GM12878 (cell line): Measurements from ENCODE around the gene NHEJ1. TPM values are rescaled to one million over a fixed set of nuclear protein-coding genes. Genes with fewer than 3 reads are reported as not detected.

Source experiments
- ATAC-seq: fragments of 200-7000 bp; cut with Tn5 transposase; 3 replicates; pipeline ENCODE4 v1.9.1; 2020; ENCODE audit warnings: mild to moderate bottlenecking, moderate library complexity
- BruUV-seq: library from RNA; stranded (reverse); fragments of 400-500 nt; replicated peaks from 2 replicates; lab custom pipeline; 2021; lab: Mats Ljungman, UMichigan
- CTCF ChIA-PET: fragments of 300-600 bp; sonication (Branson Sonifier 250); formaldehyde crosslinking; extraction: SDS; loops from one replicate; lab custom pipeline; 2021; ENCODE audit warnings: inconsistent platforms; lab: Yijun Ruan, JAX
- POLR2A ChIA-PET: fragments of 350-600 bp; formaldehyde crosslinking; extraction: SDS; loops from one replicate; lab custom pipeline; 2021; ENCODE audit warnings: inconsistent platforms; lab: Charles Lee
- RAD21 ChIA-PET: fragments of 300-600 bp; sonication (Branson Sonifier 250); formaldehyde crosslinking; loops from one replicate; lab custom pipeline; 2023; ENCODE audit warnings: antibody characterized with exemption; ENCODE audit not compliant: unreplicated experiment; lab: Charles Lee
- SMC1A ChIA-PET: fragments of 300-600 bp; sonication (Branson Sonifier 250); formaldehyde crosslinking; loops from one replicate; lab custom pipeline; 2023; ENCODE audit not compliant: unreplicated experiment, uncharacterized antibody; lab: Charles Lee
- DNase-seq: peaks from one replicate; pipeline ENCODE4 v3.0.0-alpha.2; 2011; ENCODE audit warnings: low read depth, low spot score
- FAIRE-seq: peaks from 3 replicates; lab custom pipeline; 2011; peaks lifted over from hg19 to GRCh38; lab: Jason Lieb, UNC
- H2AFZ ChIP-seq: 2 replicates; pipeline ENCODE4 v1.6.0; 2011; ENCODE audit warnings: low read depth, low read length, control low read depth; ENCODE audit not compliant: control insufficient read depth
- H3K27ac ChIP-seq: 2 replicates; pipeline ENCODE4 v1.5.1; 2011; ENCODE audit warnings: control low read depth; ENCODE audit not compliant: control insufficient read depth, insufficient read depth
- H3K27me3 ChIP-seq, 2 experiments: replicated peaks in 1 of 2; 2 replicates each; pipeline versions ENCODE4 v1.6.0 to v1.6.1; 2011; ENCODE audit warnings: low read length in 1 of 2; ENCODE audit not compliant: control insufficient read depth in 2 of 2, insufficient read depth in 2 of 2
- H3K36me3 ChIP-seq, 2 experiments: 2 replicates each; pipeline ENCODE4 v1.5.1; 2011; ENCODE audit warnings: low read length in 1 of 2; ENCODE audit not compliant: control insufficient read depth in 2 of 2, insufficient read depth in 2 of 2
- H3K4me1 ChIP-seq: 2 replicates; pipeline ENCODE4 v1.6.1; 2011; ENCODE audit warnings: mild to moderate bottlenecking, low read length, moderate library complexity, mixed read lengths; ENCODE audit not compliant: control insufficient read depth, insufficient read depth
- H3K4me2 ChIP-seq: 2 replicates; pipeline ENCODE4 v1.6.0; 2011; ENCODE audit warnings: control low read depth; ENCODE audit not compliant: control insufficient read depth, insufficient read depth
- H3K4me3 ChIP-seq: fragments of 200-600 bp; sonication (generic); 2 replicates; pipeline ENCODE4 v1.5.1; 2016
- H3K79me2 ChIP-seq: 2 replicates; pipeline ENCODE4 v1.6.0; 2011; ENCODE audit warnings: low read length; ENCODE audit not compliant: control insufficient read depth, insufficient read depth
- H3K9ac ChIP-seq: 2 replicates; pipeline ENCODE4 v1.8.0; 2011; ENCODE audit warnings: low read length, control low read depth, mixed read lengths; ENCODE audit not compliant: control insufficient read depth, insufficient read depth
- H3K9me3 ChIP-seq: replicated peaks from 3 replicates; pipeline ENCODE4 v1.5.1; 2011; ENCODE audit warnings: mild to moderate bottlenecking, low read length; ENCODE audit not compliant: control insufficient read depth, insufficient read depth
- H4K20me1 ChIP-seq: 2 replicates; pipeline ENCODE4 v1.6.0; 2011; ENCODE audit not compliant: control insufficient read depth, insufficient read depth
- CBX5 ChIP-seq: sonication (generic); IDR thresholded peaks from 2 replicates; pipeline ENCODE4 v1.6.1; 2016; ENCODE audit warnings: low read depth, moderate library complexity, mild to moderate bottlenecking, inconsistent platforms
- EED ChIP-seq: sonication (generic); IDR thresholded peaks from 2 replicates; pipeline ENCODE4 v1.6.1; 2016; ENCODE audit warnings: antibody characterized with exemption, low read depth
- ESRRA ChIP-seq: IDR thresholded peaks from 2 replicates; pipeline ENCODE4 v1.6.1; 2012; ENCODE audit warnings: mild to moderate bottlenecking, low read length, improper control_type of control experiment
- HDGF ChIP-seq: fragments of 450-650 bp; IDR thresholded peaks from 2 replicates; pipeline ENCODE4 v1.6.1; 2016; ENCODE audit warnings: antibody characterized with exemption
- KDM1A ChIP-seq: fragments of 200-600 bp; sonication (generic); IDR thresholded peaks from 2 replicates; pipeline ENCODE4 v1.6.1; 2016; ENCODE audit warnings: borderline replicate concordance
- POU2F2 ChIP-seq: IDR thresholded peaks from 3 replicates; pipeline ENCODE4 v1.6.1; 2011; ENCODE audit warnings: low read depth, mild to moderate bottlenecking, low read length, borderline replicate concordance
- RFX5 ChIP-seq: IDR thresholded peaks from 2 replicates; pipeline ENCODE4 v1.6.1; 2011; ENCODE audit warnings: low read depth, low read length, improper control_type of control experiment
- SUPT20H ChIP-seq: IDR thresholded peaks from 2 replicates; pipeline ENCODE4 v1.6.1; 2011; ENCODE audit warnings: low read depth, mild to moderate bottlenecking, low read length, moderate library complexity, borderline replicate concordance; ENCODE audit not compliant: control insufficient read depth
- TCF7 ChIP-seq: IDR thresholded peaks from 2 replicates; pipeline ENCODE4 v1.6.1; 2014; ENCODE audit warnings: antibody characterized with exemption, borderline replicate concordance
- ZNF207 ChIP-seq: fragments of 450-650 bp; IDR thresholded peaks from 2 replicates; pipeline ENCODE4 v1.6.1; 2014; ENCODE audit warnings: antibody characterized with exemption, mild to moderate bottlenecking, borderline replicate concordance
- WGBS: methylation state at CpG from one replicate; pipeline ENCODE4 v1.1.6; 2016; ENCODE audit warnings: low lambda C conversion rate; ENCODE audit not compliant: insufficient replicate concordance, insufficient coverage; ENCODE audit errors: missing lambda C conversion rate; 5-methylcytosine and 5-hydroxymethylcytosine counted together
- in situ Hi-C: fragments of 300-500 bp; cut with MboI; formaldehyde crosslinking; loops from 9 replicates; pipeline ENCODE4 v1.14.3; 2018; ENCODE audit warnings: mixed read lengths
- intact Hi-C: fragments of 100-400 bp; cut with micrococcal nuclease; formaldehyde crosslinking; loops from one replicate; pipeline ENCODE4 v1.14.2; 2022; ENCODE audit not compliant: unreplicated experiment
- polyA plus RNA-seq, 11 experiments: library from polyadenylated mRNA; depleted of rRNA in 4 of 11; unstranded in 6 of 11; stranded (reverse) in 5 of 11; fragments of >200 nt; fragmentation: Nextera tagmentation in 4 of 11; fragmentation: Illumina TruSeq in 1 of 11; extraction: Ambion mirVana in 4 of 11; extraction: Trizol in 1 of 11; gene quantifications; 1 replicate in 1 of 11; 2 replicates in 10 of 11; pipeline versions ENCODE4 v1.2.1 to v1.2.3, GENCODE V29; 2011 to 2016; ENCODE audit warnings: inconsistent platforms in 2 of 11, missing spikeins in 2 of 11, low read depth in 1 of 11
- total RNA-seq, 4 experiments: library from RNA; depleted of rRNA in 3 of 4; stranded (reverse); fragments of >200 nt in 3 of 4; fragmentation: Illumina TruSeq in 1 of 4; extraction: Trizol in 1 of 4; gene quantifications; 2 replicates each; pipeline versions ENCODE4 v1.2.1 to v1.2.3, GENCODE V29; 2013 to 2021
- TF ChIP-seq, protein P1 (sequence below): fragments of 450-650 bp; IDR thresholded peaks from 2 replicates; pipeline ENCODE4 v1.6.1; 2016; ENCODE audit warnings: mild to moderate bottlenecking
- TF ChIP-seq, protein P2 (sequence below): fragments of 450-650 bp; IDR thresholded peaks from 2 replicates; pipeline ENCODE4 v1.6.1; 2017; ENCODE audit warnings: low read depth, mild to moderate bottlenecking, moderate library complexity
- TF ChIP-seq, protein P3 (sequence below): IDR thresholded peaks from 2 replicates; pipeline ENCODE4 v1.6.1; 2011; ENCODE audit warnings: low read depth, mild to moderate bottlenecking, low read length, moderate library complexity, borderline replicate concordance; ENCODE audit errors: extremely low read depth
- TF ChIP-seq, protein P4 (sequence below), 3 experiments: IDR thresholded peaks in 2 of 3; conservative IDR thresholded peaks in 1 of 3; 2 replicates each; pipeline ENCODE4 v1.5.1; 2011; ENCODE audit warnings: low read depth in 3 of 3, low read length in 3 of 3, mild to moderate bottlenecking in 3 of 3, control low read depth in 2 of 3, moderate library complexity in 2 of 3, inconsistent platforms in 1 of 3, mixed read lengths in 1 of 3; ENCODE audit not compliant: control insufficient read depth in 2 of 3, insufficient read depth in 1 of 3; ENCODE audit errors: extremely low read depth in 1 of 3

The NHEJ1 gene
- total and polyA plus RNA-seq, 10 of the 15 experiments (the other 5 are each of a cell fraction or from before 2014, with no cell fraction given), result 11.8 to 20.2 (median 17.0) TPM

DNA sequence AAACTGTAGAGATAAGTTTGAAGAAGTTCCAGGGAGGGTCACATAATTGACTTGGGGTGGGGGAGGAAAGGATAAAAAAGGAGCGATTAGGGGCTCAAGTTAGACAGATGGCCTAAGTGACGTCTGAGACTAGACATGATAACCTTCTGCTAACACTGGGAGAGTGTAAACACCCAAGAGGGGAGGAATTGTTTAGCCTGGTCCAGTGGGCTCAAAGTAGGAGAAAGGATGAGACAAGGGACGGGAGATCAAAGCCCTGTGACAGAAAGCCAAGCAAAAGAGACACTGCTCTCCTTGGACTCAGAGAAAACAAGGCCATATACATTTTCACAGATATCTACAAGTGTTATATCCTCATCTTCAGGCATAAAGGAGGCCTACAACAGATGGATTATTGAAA, 54.4 kb downstream of the NHEJ1 start:
- ChIA-PET POLR2A (no interaction called here), SMC1A (interaction anchor here (1.8 to 4.1 kb wide), 2 partner anchors 34 to 51 kb away, joined by 3 to 57 read pairs; no protein-coding TSS in a partner anchor), RAD21 (no interaction called here), CTCF (interaction anchor here (1.6 to 10.8 kb wide), 5 partner anchors 10 to 76 kb away, joined by 4 to 365 read pairs (median 9); no protein-coding TSS in a partner anchor)
- no peak overlapping the region for H3K4me2 ChIP-seq
- no peak overlapping the region for H3K9ac ChIP-seq
- H3K27ac ChIP-seq, result no peak overlapping the region
- WGBS, result 89% methylated on average over 3 of the region's 3 CpGs
- H4K20me1 ChIP-seq, result no peaks in the 10 kb centered on the region
- DNase-seq, result no peak
- no peak for FAIRE-seq
- no peaks in the 10 kb centered on the region; a peak in 1 of 4 replicates for H3K36me3 ChIP-seq
- H3K27me3 ChIP-seq, result no peaks in the 10 kb centered on the region
- intact Hi-C loops (no loop called here), in situ Hi-C loops (no loop called here)
- ATAC-seq, result no peak
- H3K79me2 ChIP-seq, result no peaks in the 10 kb centered on the region
- H3K4me1 ChIP-seq, result no peaks in the 10 kb centered on the region
- TF ChIP-seq CBX5 (no peak), ZNF207 (no peak), HDGF (no peak), EED (no peak), SUPT20H (no peak), KDM1A (no peak), RFX5 (no peak), ESRRA (no peak), TCF7 (no peak), POU2F2 (no peak)
- TF ChIP-seq, protein P1, sequence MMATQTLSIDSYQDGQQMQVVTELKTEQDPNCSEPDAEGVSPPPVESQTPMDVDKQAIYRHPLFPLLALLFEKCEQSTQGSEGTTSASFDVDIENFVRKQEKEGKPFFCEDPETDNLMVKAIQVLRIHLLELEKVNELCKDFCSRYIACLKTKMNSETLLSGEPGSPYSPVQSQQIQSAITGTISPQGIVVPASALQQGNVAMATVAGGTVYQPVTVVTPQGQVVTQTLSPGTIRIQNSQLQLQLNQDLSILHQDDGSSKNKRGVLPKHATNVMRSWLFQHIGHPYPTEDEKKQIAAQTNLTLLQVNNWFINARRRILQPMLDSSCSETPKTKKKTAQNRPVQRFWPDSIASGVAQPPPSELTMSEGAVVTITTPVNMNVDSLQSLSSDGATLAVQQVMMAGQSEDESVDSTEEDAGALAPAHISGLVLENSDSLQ, result no peak
- TF ChIP-seq, protein P2, sequence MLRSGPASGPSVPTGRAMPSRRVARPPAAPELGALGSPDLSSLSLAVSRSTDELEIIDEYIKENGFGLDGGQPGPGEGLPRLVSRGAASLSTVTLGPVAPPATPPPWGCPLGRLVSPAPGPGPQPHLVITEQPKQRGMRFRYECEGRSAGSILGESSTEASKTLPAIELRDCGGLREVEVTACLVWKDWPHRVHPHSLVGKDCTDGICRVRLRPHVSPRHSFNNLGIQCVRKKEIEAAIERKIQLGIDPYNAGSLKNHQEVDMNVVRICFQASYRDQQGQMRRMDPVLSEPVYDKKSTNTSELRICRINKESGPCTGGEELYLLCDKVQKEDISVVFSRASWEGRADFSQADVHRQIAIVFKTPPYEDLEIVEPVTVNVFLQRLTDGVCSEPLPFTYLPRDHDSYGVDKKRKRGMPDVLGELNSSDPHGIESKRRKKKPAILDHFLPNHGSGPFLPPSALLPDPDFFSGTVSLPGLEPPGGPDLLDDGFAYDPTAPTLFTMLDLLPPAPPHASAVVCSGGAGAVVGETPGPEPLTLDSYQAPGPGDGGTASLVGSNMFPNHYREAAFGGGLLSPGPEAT, result no peak
- TF ChIP-seq, protein P3, sequence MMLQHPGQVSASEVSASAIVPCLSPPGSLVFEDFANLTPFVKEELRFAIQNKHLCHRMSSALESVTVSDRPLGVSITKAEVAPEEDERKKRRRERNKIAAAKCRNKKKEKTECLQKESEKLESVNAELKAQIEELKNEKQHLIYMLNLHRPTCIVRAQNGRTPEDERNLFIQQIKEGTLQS, result no peak
- TF ChIP-seq, protein P4, sequence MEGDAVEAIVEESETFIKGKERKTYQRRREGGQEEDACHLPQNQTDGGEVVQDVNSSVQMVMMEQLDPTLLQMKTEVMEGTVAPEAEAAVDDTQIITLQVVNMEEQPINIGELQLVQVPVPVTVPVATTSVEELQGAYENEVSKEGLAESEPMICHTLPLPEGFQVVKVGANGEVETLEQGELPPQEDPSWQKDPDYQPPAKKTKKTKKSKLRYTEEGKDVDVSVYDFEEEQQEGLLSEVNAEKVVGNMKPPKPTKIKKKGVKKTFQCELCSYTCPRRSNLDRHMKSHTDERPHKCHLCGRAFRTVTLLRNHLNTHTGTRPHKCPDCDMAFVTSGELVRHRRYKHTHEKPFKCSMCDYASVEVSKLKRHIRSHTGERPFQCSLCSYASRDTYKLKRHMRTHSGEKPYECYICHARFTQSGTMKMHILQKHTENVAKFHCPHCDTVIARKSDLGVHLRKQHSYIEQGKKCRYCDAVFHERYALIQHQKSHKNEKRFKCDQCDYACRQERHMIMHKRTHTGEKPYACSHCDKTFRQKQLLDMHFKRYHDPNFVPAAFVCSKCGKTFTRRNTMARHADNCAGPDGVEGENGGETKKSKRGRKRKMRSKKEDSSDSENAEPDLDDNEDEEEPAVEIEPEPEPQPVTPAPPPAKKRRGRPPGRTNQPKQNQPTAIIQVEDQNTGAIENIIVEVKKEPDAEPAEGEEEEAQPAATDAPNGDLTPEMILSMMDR (IDR thresholded peaks at IDR 0.05 in 2 of 3, conservative IDR thresholded peaks at IDR 0.05 in 1 of 3; ENCODE audit: control insufficient read depth in 2 of 3, extremely low read depth in 1 of 3, insufficient read depth in 1 of 3, low read depth in 3 of 3, low read length in 3 of 3), result no peak
- no peaks in the 10 kb centered on the region for H3K9me3 ChIP-seq
- no peak overlapping the region for H2AFZ ChIP-seq
- H3K4me3 ChIP-seq, result no peak overlapping the region
- no TSS peak for BruUV-seq
